M059J (cell line): ENCODE results near the gene PSMD2. TPM values are rescaled to one million over a fixed set of nuclear protein-coding genes. Genes with fewer than 3 reads are reported as not detected.

Experiments
- DNase-seq: peaks from one replicate; pipeline ENCODE4 v3.0.0-alpha.2; 2012; ENCODE audit warnings: low read depth
- total RNA-seq: library from RNA; depleted of rRNA; stranded (reverse); fragments of >200 nt; shearing (Covaris generic); gene quantifications from 2 replicates; pipeline ENCODE4 v1.2.3, GENCODE V29; 2014

Gene PSMD2
- total RNA-seq, 1 experiment from 2014 or later = 1,026 TPM

DNA sequence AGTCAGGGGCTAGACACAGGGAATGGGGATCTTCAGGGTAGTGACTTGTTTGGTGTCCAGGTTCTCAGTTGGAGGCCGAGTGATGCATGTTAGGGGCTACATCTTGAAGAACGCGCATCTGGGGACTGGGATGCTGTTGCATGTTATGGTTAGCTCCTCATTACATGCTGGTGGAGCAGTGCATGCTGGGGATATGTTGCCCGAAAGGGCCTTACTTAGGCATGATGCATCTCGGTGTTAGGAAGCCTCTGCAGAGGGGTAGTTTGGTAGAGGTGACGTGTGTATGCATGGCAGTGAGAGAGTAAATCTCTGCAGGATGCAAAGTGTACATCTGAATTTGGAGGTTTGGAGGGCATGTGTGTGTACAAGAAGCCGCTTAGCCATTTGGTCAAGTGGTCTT, 17.8 kb downstream of the PSMD2 start:
- DNase-seq = no peak

DNA sequence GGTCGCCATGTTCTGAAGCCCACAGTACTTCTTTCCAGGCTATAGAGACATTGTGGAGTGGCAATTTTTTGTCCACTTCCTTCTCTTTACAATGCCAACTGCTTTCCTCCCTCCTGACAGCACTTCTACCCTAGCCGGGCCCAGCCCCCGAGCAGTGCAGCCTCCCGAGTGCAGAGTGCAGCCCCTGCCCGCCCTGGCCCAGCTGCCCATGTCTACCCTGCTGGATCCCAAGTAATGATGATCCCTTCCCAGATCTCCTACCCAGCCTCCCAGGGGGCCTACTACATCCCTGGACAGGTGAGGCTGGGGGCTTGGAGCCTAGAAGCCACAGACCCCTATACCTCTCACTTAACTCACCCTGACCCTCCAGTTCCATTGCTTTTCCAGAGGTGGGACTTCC, 18.2 kb downstream of the PSMD2 start:
- no peak for DNase-seq

DNA sequence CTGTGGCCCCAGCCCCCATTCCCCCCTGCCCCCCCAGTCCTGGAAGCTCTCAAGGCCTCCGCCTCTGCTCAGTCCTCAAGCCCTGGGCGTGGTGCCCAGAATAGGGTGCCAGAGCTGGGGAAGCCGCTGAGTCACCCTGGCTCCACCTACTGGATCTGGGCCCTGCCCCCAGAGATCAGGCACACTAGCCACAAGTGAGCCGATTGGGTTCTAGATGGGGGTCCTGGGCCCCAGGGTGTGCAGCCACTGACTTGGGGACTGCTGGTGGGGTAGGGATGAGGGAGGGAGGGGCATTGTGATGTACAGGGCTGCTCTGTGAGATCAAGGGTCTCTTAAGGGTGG, 21.0 kb downstream of the PSMD2 start:
- peak; percentile 99 for DNase-seq

DNA sequence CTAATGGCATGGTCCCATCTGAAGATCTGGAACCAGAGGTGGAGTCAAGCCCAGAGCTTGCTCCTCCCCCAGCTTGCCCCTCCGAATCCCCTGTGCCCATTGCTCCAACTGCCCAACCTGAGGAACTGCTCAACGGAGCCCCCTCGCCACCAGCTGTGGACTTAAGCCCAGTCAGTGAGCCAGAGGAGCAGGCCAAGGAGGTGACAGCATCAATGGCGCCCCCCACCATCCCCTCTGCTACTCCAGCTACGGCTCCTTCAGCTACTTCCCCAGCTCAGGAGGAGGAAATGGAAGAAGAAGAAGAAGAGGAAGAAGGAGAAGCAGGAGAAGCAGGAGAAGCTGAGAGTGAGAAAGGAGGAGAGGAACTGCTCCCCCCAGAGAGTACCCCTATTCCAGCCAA, 22.6 kb downstream of the PSMD2 start:
- no peak for DNase-seq

DNA sequence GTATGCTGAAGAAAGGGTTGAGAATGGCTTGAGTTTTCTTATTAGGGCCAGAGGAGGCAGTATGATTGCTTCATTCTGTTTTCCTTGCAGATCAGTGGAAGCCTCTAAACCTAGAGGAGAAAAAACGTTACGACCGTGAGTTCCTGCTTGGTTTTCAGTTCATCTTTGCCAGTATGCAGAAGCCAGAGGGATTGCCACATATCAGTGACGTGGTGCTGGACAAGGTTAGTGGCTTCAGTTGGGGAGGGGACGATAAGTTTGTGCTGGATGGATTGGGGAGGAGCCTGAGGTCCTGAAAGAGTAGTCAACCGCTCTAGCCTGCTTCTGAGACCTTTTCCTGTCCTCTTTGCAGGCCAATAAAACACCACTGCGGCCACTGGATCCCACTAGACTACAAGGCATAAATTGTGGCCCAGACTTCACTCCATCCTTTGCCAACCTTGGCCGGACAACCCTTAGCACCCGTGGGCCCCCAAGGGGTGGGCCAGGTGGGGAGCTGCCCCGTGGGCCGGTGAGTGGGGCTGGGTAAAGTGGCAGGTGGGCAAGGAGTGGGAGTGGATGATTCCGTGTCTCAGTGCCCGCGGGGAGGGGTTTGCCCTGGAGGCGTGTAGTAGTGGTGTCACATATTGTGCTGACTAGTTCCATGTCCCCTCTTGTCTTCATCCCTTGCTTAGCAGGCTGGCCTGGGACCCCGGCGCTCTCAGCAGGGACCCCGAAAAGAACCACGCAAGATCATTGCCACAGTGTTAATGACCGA, 23.9 kb downstream of the PSMD2 start:
- DNase-seq = no peak

DNA sequence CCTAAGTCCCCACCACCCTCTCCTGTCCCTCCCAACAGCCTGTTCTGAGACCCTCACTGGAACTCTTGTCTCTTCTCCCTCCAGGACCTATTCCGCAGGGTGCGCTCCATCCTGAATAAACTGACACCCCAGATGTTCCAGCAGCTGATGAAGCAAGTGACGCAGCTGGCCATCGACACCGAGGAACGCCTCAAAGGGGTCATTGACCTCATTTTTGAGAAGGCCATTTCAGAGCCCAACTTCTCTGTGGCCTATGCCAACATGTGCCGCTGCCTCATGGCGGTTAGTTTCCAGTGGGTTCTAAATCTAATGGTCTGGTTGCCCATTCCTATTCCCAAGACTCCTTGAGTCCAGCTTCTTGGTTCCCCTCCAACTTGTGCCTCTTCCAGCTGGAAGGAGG, 24.7 kb downstream of the PSMD2 start:
- no peak for DNase-seq

DNA sequence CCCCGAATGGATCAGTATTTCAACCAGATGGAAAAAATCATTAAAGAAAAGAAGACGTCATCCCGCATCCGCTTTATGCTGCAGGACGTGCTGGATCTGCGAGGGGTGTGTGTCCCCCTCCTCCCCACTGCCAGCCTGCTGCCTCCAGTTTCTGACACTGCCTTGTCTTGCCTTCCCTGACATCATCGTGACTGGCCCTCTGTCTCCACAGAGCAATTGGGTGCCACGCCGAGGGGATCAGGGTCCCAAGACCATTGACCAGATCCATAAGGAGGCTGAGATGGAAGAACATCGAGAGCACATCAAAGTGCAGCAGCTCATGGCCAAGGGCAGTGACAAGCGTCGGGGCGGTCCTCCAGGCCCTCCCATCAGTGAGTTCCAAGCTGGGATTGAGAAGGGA, 26.2 kb downstream of the PSMD2 start:
- DNase-seq = no peak

DNA sequence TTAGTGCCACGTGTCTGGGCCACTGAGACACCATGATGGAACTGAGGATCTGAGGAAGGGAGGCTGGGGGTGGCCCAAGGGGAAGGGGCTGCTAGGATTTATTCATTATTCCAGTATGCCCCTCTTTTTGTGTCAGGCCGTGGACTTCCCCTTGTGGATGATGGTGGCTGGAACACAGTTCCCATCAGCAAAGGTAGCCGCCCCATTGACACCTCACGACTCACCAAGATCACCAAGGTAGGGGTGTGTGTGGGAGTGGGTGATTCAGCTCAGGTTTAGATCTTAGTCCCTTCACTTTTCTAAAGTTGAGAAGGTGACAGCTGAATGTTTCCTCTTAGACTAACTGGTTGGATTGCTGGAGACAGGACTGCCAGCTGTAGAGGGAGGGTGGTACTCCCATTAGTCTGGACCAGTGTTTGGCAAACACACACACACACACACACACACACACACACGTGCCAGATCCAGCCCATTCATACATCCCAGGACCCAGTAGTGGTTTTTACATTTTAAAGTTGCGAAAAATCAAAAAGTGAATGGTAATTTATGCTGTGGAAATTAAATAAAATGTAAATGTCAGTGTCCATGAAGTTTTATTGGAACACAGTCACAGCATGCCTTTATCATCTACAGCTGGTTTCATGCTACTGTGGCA, 26.8 kb downstream of the PSMD2 start:
- DNase-seq = no peak

DNA sequence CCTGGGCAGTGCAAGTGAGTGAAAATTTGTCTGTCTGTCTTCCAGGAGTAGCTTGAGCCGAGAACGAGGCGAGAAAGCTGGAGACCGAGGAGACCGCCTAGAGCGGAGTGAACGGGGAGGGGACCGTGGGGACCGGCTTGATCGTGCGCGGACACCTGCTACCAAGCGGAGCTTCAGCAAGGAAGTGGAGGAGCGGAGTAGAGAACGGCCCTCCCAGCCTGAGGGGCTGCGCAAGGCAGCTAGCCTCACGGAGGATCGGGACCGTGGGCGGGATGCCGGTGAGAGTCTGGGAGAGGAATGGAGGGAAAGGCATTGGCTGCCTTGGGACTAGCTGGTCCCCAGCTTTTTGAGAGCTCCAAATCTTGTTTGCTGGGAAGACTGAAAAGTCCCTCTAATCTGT, 28.1 kb downstream of the PSMD2 start:
- DNase-seq = no peak

DNA sequence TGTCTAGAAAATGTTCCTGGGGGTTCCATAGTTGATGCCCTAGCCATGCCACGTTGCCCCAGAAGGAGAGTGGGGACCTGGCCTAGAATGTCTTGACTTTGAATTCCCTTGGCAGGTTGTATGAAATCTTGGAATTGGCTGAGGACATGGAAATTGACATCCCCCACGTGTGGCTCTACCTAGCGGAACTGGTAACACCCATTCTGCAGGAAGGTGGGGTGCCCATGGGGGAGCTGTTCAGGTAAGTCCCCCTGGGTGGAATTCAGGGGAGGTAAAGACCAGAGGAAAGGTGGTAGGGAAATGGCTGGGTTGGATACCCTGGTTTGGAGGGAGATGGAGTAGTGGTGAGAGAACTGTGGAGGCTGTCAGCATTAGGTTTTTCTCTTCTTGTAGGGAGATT, 29.5 kb downstream of the PSMD2 start:
- no peak for DNase-seq

DNA sequence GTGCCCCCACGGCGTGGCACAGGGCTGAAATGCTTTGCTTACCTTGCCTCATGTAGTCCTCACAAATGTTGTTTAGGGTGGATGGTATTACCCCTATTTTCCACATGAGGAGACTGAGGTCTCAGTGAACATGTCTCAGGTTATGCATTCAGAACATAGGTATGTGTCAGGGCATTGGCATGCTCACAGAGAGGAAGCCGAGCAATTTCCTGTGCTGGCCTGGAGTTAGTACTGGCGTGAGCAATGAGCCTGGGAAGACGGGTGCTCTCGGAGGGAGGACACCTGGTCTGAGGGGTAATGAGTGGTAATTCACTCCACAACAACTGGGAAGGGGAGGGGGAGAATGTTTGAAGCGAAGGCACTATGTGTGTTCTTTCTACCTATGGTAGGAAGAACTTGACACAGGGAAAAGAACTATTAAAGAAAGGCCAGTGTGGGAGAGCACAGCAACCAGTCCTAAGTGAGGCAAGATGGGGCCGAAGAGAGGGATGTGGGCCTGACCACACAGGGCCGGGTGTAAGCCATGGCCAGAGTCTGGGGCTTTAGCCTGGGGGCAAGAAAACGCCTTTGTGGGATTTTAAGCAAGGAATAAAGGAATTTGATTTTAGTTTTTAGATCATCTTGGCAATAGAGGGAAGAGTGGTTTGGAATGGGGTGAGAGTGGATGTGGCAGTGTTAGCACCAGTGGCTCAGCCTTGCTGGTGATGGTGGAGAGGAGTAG, 33.5 kb downstream of the PSMD2 start:
- DNase-seq = peak; percentile 97

DNA sequence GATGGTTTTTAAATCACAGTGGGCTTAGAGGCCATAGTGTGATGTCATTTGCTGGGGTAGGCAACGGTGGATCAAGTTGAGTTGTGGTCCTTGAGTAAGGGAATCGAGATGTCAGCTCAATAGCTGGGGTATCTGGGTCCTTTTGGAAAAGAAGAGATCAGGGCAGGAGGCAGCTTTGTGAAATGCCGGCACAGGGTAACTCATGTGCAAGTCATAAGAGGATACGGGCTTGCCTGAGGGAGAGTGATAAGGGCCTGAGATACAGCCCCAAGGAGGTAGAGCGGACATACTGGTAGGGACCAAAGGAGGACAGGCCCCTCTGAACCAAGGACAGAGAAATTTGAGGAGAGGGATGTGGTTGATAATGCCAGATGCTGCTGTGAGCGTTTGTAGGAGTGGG, 34.1 kb downstream of the PSMD2 start:
- DNase-seq = no peak

DNA sequence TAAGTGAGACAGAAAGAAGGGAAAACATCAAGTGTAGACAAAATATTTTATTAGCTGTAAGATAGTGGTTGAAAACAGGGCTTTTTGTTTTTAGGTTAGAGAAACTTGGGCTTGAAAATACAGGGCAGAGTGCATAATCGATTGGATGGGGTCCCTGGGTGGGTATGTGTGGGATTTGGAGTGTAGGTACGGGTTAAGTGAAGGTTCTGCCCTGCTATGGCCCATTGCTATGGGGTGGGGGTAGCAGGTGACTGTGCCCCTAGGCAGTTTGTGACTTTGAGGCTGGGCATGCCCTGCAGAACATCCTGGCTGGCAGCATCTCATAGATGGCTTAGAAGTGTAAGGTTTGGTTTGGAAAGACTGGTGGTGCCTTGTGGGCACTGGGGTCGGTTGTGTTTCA, 34.7 kb downstream of the PSMD2 start:
- no peak for DNase-seq

DNA sequence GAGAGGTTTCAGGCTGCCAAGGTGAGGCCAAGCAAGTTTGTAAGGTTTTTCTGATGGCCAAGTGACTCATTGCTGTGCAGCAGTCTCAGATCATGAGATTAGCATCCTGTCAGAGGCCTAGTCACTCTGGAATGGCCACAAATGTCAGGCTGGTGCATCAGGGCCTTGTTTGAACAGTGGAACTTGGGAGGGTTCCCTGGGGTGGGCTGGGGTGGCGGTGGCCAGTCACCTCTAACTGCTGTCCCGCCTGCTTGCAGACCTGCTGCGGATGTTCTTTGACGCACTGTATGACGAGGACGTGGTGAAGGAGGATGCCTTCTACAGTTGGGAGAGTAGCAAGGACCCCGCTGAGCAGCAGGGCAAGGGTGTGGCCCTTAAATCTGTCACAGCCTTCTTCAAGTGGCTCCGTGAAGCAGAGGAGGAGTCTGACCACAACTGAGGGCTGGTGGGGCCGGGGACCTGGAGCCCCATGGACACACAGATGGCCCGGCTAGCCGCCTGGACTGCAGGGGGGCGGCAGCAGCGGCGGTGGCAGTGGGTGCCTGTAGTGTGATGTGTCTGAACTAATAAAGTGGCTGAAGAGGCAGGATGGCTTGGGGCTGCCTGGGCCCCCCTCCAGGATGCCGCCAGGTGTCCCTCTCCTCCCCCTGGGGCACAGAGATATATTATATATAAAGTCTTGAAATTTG, 35.6 kb downstream of the PSMD2 start:
- DNase-seq = peak; percentile 95

DNA sequence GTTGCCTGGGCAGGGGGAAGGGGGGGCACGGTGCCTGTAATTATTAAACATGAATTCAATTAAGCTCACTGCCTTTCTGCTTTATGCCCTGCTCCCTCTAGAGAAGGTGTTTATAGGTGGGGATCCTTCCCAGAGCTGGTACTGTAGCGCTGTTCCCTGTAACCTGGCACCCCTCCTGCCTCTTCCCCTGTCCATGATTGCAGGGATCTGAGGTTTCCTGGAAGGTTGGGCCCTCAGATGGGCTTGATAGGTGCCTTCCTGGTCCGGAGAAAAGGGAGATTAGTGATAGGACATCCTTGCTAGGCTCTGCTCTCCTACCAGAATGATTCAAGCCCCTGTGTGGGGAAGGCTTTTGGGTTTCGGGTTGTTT, 36.2 kb downstream of the PSMD2 start:
- DNase-seq = peak; percentile 56

DNA sequence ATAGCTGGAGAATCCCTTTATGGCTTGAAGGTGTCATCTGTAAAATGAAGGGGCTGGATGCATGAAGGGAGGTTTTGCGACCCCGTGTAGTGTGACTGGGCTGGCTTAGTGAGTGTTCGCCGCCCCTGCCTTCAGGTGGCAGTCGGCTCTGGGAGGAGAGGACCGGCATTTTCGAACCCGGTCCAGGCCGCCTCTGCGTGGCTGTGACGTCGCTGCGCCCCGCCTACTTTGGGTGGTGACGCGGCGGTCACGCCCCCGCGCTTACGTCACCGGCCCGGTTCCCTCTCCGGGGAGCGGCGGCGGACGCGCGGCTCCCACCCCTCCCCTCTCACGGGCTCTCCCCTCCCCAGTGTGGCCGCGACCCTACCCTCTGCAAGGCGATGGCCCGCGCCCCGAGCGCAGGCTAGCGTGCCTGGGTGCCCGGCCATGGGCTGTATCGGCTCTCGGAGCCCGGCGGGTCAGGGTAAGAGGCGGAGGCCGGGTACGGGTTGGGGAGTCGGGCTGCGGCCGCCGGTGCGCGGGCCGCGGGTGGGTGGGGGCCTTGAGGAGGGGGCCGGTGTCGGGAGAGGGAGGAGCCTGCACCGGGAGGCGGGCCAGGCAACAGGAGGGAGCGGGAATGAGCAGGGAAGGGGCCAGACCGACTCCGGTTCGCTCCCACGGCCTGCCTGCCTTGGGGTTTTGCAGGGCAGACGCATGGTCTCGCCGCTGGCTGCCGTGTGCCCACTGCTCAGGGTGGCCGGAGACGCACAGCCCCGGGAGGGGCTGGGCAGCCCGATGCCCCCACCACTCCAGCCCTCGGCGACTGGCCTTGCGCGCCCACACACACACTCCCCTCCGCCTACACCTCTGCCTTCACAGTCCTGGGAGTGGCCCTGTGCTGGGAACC, 36.9 kb downstream of the PSMD2 start:
- DNase-seq = peak; percentile 73

DNA sequence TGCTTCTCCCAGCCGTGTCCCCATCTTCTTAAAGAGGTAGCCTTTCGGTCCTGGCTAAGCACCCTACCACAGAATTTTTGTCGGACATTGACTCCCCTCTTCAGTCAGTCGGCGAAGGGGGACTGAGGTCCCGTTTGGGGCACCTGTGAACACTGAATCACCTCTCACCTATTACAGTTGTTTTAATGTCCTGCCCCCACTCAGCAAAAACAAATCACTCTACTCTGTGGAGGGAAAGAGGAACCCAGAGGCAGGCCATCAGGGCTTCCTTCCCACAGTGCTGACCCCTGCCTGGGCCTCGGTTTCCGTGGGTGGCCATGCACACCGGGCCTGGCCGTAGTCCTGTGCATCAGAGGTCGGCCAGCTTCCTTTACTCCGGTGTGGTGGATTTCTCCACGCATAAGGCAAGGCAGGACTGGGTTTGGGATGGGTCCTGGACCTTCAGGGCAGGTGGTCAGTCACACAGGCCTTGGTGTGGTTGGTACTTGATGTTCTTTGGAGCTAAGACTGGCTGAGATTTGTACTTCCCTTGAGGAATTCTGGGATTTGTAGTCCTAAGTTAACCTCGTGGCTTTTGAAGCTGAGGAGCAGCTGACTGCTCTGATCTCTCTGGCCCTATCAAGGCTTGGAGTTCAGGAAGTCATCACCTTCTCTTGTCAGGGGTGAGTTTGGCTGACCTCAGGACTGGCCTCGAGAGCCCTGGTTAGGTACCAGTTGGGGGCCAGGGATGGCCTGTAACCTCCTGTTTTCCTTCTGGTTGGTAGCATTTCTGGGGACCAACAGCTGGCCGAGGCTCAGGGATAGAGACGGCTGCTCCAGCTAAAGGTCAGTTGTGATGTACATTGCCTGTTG, 37.7 kb downstream of the PSMD2 start:
- peak; percentile 55 for DNase-seq

DNA sequence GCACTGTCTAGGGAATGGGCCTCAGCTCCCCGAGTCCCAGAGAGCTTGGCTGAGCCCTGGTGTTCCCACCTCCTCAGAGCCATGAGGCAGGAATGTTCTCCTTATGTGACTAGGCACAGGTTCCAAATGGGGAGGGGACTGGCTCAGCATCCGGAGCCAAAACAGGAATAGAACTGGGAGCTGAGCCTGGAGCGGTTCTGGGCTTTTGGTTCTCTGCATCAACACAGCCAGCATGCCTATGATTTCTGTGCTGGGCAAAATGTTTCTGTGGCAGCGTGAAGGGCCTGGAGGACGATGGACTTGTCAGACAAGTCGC, 38.3 kb downstream of the PSMD2 start, which contains the start of gene FAM131A:
FAM131A (plus strand) TSS at position 202 of the 316 bp plus-strand sequence; CDS start at position 233, 31 bp downstream.
- DNase-seq = no peak

DNA sequence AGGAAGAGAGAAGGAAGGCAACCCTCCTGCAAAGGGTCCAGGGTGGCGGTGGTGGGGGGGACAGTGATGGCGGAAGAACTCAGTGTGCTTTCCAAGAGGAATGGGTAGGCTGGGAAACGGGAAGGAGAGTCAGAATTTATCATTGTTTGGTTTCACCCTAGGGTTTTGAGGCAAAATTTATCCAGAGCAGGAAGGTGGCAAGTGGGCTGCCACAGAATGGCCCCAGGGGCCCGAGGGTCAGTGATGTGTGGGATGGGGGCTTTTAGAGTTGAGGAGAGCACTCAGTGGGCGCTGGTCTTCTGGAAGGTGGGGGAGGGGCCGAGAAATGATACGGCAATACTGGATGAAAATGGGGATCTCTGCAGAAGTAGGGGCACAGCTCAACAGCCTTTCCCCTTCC, 38.9 kb downstream of the PSMD2 start:
- DNase-seq = no peak

DNA sequence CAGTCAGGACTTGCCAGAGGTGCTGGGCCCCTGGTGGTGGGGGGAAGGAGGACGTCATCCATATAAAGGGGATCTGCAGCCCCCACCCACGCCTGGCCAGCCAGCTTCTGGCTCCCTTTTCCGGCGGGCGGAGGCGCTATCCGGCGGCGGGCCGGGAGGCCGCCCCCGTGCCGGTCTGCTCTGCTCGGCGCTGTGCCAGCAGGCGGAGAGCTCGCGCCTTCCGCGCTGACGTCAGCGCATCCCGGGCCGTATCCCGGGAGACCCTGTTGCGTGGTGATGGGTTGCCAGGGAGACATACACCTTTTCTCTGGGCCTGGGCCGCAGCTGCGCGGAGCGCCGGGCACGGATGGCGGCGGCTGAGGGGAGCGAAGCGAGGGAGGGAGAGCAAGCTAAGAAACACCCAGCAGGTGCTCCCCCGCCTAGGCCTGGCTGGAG, 39.5 kb downstream of the PSMD2 start:
- DNase-seq = no peak

DNA sequence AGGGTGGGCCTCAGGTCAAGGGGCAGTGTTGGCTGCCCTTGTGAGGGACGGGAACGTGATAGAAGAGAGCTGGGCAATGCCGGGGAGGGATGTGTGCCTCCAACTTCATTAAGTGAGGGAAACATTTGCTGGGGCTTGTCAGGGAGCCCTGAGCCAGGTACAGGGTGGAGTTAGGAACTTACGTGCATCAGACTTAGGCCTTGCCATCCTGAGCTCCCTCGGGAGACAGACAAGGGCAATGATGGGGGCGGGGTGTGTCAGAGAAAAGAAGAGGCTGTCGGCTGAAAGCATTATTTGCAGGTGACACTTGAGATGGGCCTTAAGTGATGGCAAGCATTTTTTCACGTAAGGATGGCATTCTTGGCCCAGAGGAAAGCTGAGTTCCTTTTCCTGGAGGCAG, 40.0 kb downstream of the PSMD2 start:
- DNase-seq = no peak
